ENCODE measurements around the gene PPP4R2.
A peak's percentile ranks its signal among the peaks of the same experiment; 100 is the strongest.

Gene PPP4R2

GRCh38 chr3:73069187-73069586, 72.6 kb downstream of the PPP4R2 start:
- no peak for FAIRE-seq
- no peak for DNase-seq (ENCODE audit: insufficient read length, low spot score)
- no peak for TF ChIP-seq CTCF (IDR thresholded peaks at IDR 0.05; ENCODE audit: insufficient read depth, missing control alignments)

GRCh38 chr3:73069775-73070444, 73.3 kb downstream of the PPP4R2 start:
- DNase-seq (ENCODE audit: insufficient read length, low spot score) (no peak), FAIRE-seq (no peak)
- TF ChIP-seq CTCF (IDR thresholded peaks at IDR 0.05; ENCODE audit: insufficient read depth, missing control alignments) = no peak

GRCh38 chr3:73070675-73071575, 74.3 kb downstream of the PPP4R2 start:
- no peak for DNase-seq (ENCODE audit: insufficient read length, low spot score)
- no peak for FAIRE-seq
- no peak for TF ChIP-seq CTCF (IDR thresholded peaks at IDR 0.05; ENCODE audit: insufficient read depth, missing control alignments)

- FAIRE-seq (peak; percentile 25), DNase-seq (ENCODE audit: insufficient read length, low spot score) (no peak)
- TF ChIP-seq CTCF (IDR thresholded peaks at IDR 0.05; ENCODE audit: insufficient read depth, missing control alignments) = no peak
Observed at GRCh38 chr3:73071952-73072351, 75.3 kb downstream of the PPP4R2 start.

GRCh38 chr3:73072634-73073033, 76.0 kb downstream of the PPP4R2 start:
- no peak for FAIRE-seq
- TF ChIP-seq CTCF (IDR thresholded peaks at IDR 0.05; ENCODE audit: insufficient read depth, missing control alignments) = no peak
- no peak for DNase-seq (ENCODE audit: insufficient read length, low spot score)

- DNase-seq (ENCODE audit: insufficient read length, low spot score) (no peak), FAIRE-seq (peak; percentile 89)
- no peak for TF ChIP-seq CTCF (IDR thresholded peaks at IDR 0.05; ENCODE audit: insufficient read depth, missing control alignments)
Observed at GRCh38 chr3:73073091-73073707, 76.6 kb downstream of the PPP4R2 start.
